Activated CD4-positive, alpha-beta T cell treated with anti-CD3 and anti-CD28 coated beads, Interleukin-2, amount 50 U/mL, for 16 hours (primary cell): ENCODE data around the gene NOS1AP.
"Not testable (repeated sequence)": the region's sequence is repeated elsewhere in the genome, so short reads cannot be mapped to it uniquely, and the experiment has no call there.

Experiments
- DNase-seq: peaks from one replicate; pipeline ENCODE4 v3.0.0-alpha.2; 2020

NOS1AP gene

GRCh38 chr1:162389021-162389818 lies 319.7 kb downstream of the NOS1AP start:
- no peak for DNase-seq

GRCh38 chr1:162389971-162390370 lies 320.5 kb downstream of the NOS1AP start:
- DNase-seq, result no peak

DNA sequence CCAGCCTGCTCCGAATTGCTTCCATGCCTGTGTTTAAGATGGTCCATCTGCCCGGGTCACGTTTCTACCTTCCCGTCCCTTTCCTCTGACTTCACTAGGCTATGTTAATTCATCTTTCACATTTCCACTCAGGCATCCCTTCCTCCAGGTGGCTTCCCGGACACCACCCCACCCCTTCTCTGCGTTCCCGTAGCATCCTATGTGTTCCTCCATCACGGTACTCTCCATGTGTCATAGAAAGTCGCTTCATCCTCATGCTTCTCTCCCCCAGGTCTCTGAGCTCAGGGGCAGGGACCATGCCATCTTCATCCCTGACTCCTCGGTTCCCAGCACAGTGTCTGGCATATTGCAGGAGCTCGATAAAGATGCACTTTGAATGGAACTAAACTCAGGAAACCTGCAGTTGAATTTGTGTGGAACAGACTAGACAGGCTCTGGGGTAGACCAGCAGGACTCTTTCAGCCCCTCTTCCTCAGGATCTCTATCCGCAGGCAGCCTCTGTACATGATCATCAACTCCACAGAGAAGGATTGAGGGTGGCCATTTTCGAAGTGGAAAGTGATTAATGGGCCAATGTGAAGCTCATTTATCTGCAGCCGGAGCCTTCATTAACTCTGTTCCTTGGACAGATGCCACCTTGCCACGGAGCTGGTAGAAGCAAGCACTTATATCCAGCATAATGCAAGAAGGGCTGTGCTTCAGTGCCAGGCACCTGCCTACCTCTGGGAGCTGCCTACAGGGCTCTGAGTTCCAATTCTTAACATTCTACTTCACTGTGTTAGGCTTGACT lies 321.1 kb downstream of the NOS1AP start:
- DNase-seq, result no peak

DNA sequence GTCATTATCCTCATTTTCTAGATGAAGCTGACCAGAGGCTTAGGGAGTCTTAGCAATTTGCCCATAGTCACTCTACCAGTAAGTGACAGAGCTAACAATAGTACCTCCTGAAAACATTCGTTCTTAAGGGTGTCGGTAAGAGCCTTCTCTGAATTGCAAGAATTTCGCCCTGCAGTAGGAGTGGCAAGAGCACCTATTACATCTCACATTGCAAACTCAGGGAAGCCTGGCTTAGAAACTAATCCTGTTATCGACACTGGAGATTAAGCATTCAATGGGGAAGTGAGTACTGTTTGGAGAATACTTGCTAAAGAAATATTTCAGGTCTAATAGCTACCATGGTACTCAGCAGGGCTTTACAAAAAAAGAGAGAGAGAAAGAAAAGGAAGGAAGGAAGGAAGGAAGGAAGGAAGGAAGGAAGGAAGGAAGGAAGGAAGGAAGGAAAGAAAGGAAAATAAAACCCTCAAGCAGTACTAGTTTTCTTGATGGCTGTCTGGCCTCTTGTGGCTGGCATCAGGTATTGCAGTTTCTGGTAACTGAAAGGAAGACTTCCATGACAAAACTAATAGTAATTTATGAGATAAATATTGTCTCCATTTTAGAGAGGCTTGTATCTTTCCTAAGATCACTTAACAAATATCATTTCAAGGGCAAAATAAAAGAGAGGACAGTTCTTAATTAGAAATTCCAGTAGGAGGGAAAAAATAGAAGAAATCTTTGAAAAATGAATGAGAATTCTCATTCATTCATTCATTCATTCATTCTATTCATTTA lies 322.5 kb downstream of the NOS1AP start:
- DNase-seq, result peak; percentile 24

DNA sequence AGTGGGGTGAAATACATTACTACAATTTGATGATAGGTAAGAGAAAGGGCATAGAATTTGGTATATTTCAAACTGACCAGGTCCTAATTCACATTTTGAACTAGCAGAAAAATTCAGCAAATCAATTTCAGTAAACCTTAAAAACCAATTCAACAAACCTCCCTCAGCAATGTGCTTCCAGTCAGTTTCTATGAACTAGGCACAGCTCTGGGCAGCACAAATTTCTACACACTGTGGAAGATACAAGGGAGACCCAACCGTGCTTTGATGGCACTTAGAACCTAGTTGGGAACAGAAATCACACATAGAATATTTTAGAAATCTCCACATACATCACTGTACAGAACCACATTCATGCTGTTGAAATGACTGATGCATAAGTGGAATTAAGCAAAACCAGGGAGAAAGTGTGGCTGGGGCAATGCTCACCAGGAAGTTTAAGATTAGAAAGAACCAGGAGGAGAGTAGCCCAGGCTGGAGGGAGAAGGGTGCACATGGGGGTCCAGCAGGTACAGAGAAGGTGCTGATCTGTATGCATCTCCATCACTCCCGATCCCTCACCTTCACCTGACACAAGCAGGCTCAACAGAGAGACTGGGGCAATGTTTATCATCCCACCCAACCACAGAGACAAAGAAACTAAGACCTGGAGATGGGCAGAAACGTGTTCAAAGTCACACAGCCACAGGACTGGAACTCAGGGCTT lies 326.9 kb downstream of the NOS1AP start:
- DNase-seq, result no peak

- DNase-seq, result no peak
Measured at GRCh38 chr1:162397039-162397448, 327.6 kb downstream of the NOS1AP start.

DNA sequence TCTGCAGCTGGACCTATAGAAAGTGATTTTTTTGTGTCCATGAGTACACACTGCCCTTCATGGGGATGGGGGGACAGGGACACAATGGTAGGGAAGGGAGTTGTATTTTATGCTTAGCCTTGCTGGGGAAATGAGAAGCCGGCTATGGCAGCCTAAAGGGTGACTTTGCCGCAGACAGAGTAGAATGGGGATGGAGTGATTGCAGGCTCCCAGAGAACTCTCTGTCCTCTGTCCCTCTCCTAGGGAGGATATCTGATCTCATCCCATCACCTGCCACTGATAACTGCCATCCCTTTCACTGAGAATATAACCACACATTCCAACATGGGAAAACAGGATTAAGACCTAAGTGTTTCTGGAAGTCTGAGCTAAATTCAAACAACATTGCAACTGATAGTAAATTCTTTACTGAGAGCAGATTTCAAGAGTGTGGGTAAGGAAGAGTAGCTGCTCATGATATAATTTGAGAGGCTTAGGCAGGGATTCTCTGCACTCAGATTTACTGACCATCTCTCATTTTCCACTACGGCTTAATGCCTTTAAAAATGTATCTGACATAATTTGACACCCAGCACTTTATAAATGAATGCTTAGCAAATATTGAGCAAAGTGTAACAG lies 328.6 kb downstream of the NOS1AP start:
- DNase-seq, result no peak

GRCh38 chr1:162398999-162399580 lies 329.6 kb downstream of the NOS1AP start:
- no peak for DNase-seq

GRCh38 chr1:162400790-162401355 lies 331.4 kb downstream of the NOS1AP start:
- no peak for DNase-seq

- DNase-seq, result no peak
Measured at GRCh38 chr1:162404550-162405160, 335.2 kb downstream of the NOS1AP start.

GRCh38 chr1:162405800-162406199 lies 336.3 kb downstream of the NOS1AP start:
- DNase-seq, result no peak

DNA sequence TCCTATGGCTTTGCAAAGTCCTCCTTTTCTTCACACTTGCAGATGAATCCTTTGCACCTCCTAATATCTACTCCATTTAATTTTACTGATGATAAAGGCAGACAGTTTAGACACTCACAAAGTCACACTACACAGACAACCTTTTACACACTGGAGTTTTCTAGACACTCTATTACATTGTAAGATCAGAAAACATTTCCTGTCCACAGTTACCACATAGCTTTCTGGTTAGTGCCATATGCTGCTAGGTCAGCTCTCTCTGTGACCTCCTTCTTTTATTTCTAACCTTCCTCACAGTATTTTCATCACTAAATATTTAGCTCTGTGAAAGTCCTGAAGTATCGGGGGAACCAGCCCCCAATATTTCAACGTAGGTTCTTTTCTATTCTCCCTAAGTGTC lies 337.3 kb downstream of the NOS1AP start:
- no peak for DNase-seq

DNA sequence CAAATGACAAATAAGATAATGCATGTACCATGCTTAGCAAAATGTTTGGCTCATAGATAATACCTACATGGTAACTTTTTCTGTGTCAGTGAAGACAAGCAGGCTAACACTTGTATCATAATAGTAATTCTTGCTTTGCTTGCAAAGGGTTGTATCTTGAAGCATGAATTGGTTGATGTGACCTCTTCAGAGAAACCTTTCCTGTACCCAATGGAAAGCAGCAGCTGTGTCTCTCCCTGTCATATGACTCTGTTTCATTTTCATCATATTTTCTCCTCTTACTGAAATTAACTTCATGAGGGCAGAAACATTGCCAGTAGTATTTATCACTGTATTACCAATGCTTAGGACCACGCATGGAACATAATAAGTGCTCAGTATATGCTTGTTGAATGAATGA lies 338.0 kb downstream of the NOS1AP start:
- DNase-seq, result no peak

GRCh38 chr1:162412002-162412401 lies 342.5 kb downstream of the NOS1AP start, which contains the start of gene SH2D1B:
Gene SH2D1B, minus strand, starts transcription at chr1:162412136. Its CDS starts 120 bp downstream, at chr1:162412016.
- DNase-seq, result no peak

GRCh38 chr1:162416215-162416614 lies 346.7 kb downstream of the NOS1AP start:
- DNase-seq, result no peak

- no peak for DNase-seq
Measured at GRCh38 chr1:162416909-162417308, 347.4 kb downstream of the NOS1AP start.

GRCh38 chr1:162417650-162418049 lies 348.2 kb downstream of the NOS1AP start:
- DNase-seq, result no peak

DNA sequence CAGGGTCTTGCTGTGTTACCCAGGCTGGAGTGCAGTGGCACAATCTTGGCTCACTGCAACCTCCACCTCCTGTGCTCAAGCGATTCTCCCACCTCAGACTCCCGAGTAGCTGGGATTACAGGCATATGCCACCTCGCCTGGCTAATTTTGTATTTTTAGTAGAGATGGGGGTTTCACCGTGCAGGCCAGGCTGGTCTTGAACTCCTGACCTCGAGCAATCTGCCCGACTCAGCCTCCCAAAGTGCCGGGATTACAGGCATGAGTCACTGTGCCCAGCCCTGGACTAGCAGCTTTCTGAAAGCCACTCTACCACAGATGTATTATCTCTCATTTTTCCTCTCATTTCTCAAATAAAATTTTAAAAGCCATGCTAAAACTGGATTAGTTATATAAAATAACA lies 349.1 kb downstream of the NOS1AP start:
- not testable (repeated sequence) for DNase-seq

DNA sequence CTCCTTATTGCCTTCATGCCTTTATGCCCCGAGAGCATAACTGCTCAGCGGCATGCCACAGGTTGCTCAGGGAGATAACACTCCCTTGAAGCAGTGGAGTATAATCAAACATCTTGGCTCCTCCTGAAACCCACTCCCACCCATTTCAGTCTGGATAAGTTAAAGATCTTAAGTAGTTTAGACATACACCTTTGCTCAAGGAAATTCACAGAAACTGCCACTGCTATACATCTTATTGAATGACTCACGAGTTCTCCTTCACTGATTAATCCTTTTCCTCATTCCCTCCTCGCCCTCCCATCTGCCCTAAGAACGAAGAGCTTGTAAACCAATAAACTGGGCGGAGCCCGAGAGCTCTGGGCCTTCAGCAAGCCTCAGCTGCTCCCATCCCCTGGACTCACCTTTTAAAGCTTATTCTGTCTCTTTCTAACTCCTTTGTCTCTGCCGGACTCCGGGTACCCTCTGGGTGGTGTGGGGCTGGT lies 350.0 kb downstream of the NOS1AP start:
- DNase-seq, result not testable (repeated sequence)
